BE2C (cell line): Measurements from ENCODE around the gene ADD3.
A peak's percentile ranks its signal among the peaks of the same experiment; 100 is the strongest.

Experiments
- DNase-seq: peaks from one replicate; pipeline ENCODE4 v3.0.0-alpha.2; 2020
- H3K27me3 ChIP-seq: fragments of 250-450 bp; sonication (Bioruptor Pico); 2 replicates; pipeline ENCODE4 v1.5.1; 2020; ENCODE audit warnings: mild to moderate bottlenecking
- H3K36me3 ChIP-seq: fragments of 250-450 bp; sonication (Bioruptor Pico); 2 replicates; pipeline ENCODE4 v1.5.1; 2020; ENCODE audit warnings: mild to moderate bottlenecking
- H3K4me1 ChIP-seq: fragments of 250-450 bp; sonication (Bioruptor Pico); 2 replicates; pipeline ENCODE4 v1.5.1; 2020
- H3K4me3 ChIP-seq: 2 replicates; pipeline ENCODE4 v1.5.1; 2011; ENCODE audit warnings: low read depth, low read length
- H3K9me3 ChIP-seq: fragments of 250-450 bp; sonication (Bioruptor Pico); 2 replicates; pipeline ENCODE4 v1.5.1; 2020
- CTCF ChIP-seq: IDR thresholded peaks from 2 replicates; pipeline ENCODE4 v1.5.1; 2012; ENCODE audit warnings: mild to moderate bottlenecking, low read depth, low read length

ADD3 gene

GRCh38 chr10:110151467-110151866 is 143.7 kb downstream of the ADD3 start:
- DNase-seq, result peak; percentile 54
- no peak for TF ChIP-seq CTCF
- peaks cover 6% of the 10 kb centered on the region; the same call in 1 of the 2 replicates for H3K4me1 ChIP-seq

GRCh38 chr10:110151971-110152370 is 144.2 kb downstream of the ADD3 start:
- Histone ChIP-seq H3K4me3 (no peak overlapping the region), H3K27me3 (no peaks in the 10 kb centered on the region), H3K4me1 (peaks cover 6% of the 10 kb centered on the region; the same call in 1 of the 2 replicates), H3K36me3 (no peaks in the 10 kb centered on the region), H3K9me3 (no peaks in the 10 kb centered on the region)
- DNase-seq, result no peak
- no peak for TF ChIP-seq CTCF

More at GRCh38 chr10:110151467-110151866, 143.7 kb downstream of the ADD3 start:
- Histone ChIP-seq H3K9me3 (no peaks in the 10 kb centered on the region), H3K36me3 (no peaks in the 10 kb centered on the region), H3K27me3 (no peaks in the 10 kb centered on the region), H3K4me3 (no peak overlapping the region)

GRCh38 chr10:110153396-110153795 is 145.6 kb downstream of the ADD3 start:
- no peak for TF ChIP-seq CTCF
- DNase-seq, result no peak
- Histone ChIP-seq H3K27me3 (no peaks in the 10 kb centered on the region), H3K4me1 (peaks cover 6% of the 10 kb centered on the region; the same call in 1 of the 2 replicates), H3K4me3 (no peak overlapping the region), H3K36me3 (no peaks in the 10 kb centered on the region), H3K9me3 (no peaks in the 10 kb centered on the region)

GRCh38 chr10:110156046-110156445 is 148.3 kb downstream of the ADD3 start:
- Histone ChIP-seq H3K27me3 (no peaks in the 10 kb centered on the region), H3K4me1 (peaks cover 6% of the 10 kb centered on the region; the same call in 1 of the 2 replicates), H3K4me3 (no peak overlapping the region), H3K9me3 (no peaks in the 10 kb centered on the region), H3K36me3 (no peaks in the 10 kb centered on the region)
- TF ChIP-seq CTCF, result no peak
- DNase-seq, result no peak

- no peaks in the 10 kb centered on the region for H3K9me3 ChIP-seq
- no peaks in the 10 kb centered on the region for H3K4me1 ChIP-seq
- H3K36me3 ChIP-seq, result no peaks in the 10 kb centered on the region
- TF ChIP-seq CTCF, result no peak
- no peak for DNase-seq
- H3K4me3 ChIP-seq, result no peak overlapping the region
- no peaks in the 10 kb centered on the region for H3K27me3 ChIP-seq
Measured at GRCh38 chr10:110158051-110159005, 150.5 kb downstream of the ADD3 start.

GRCh38 chr10:110160081-110160480 is 152.3 kb downstream of the ADD3 start:
- Histone ChIP-seq H3K36me3 (no peaks in the 10 kb centered on the region), H3K4me3 (no peak overlapping the region), H3K9me3 (no peaks in the 10 kb centered on the region), H3K4me1 (no peaks in the 10 kb centered on the region), H3K27me3 (no peaks in the 10 kb centered on the region)
- no peak for TF ChIP-seq CTCF
- no peak for DNase-seq
